Measurements from ENCODE around the gene STPG1. TPM values are rescaled to one million over a fixed set of nuclear protein-coding genes. Genes with fewer than 3 reads are reported as not detected.
A peak's percentile ranks its signal among the peaks of the same experiment; 100 is the strongest.

STPG1 gene
- total and polyA plus RNA-seq, 9 of the 15 experiments (the other 6 are each of a cell fraction or from before 2014, with no cell fraction given): 5.0 to 11.9 (median 8.3) TPM

GRCh38 chr1:24411963-24412362 lies 1.6 kb downstream of the STPG1 start (continued):
- peak; percentile 32 to 38; a peak in 1 of 4 replicates for TF ChIP-seq MNT (conservative IDR thresholded peaks at IDR 0.05)
- TF ChIP-seq STAT5A (IDR thresholded peaks at IDR 0.05; ENCODE audit: borderline replicate concordance, low read length): peak; percentile 38; the same call in 1 of the 2 replicates
- TF ChIP-seq TAF9B (IDR thresholded peaks at IDR 0.05; ENCODE audit: partially characterized antibody): peak; percentile 35
- peak; percentile 28; the same call in 1 of the 2 replicates for TF ChIP-seq ZBTB7A (IDR thresholded peaks at IDR 0.05; ENCODE audit: borderline replicate concordance, control insufficient read depth, low read depth, low read length)
- peak; percentile 18; the same call in 1 of the 2 replicates for TF ChIP-seq MAX (CRISPR knock-in tag; IDR thresholded peaks at IDR 0.05)
- peak; percentile 27; the same call in 1 of the 2 replicates for TF ChIP-seq MAFF (IDR thresholded peaks at IDR 0.05; ENCODE audit: low read length)
- TF ChIP-seq POLR2H (tag; IDR thresholded peaks at IDR 0.05; ENCODE audit: low read depth): no peak
- TF ChIP-seq NFIC (IDR thresholded peaks at IDR 0.05): peak; percentile 40
- TF ChIP-seq JUND (IDR thresholded peaks at IDR 0.05; ENCODE audit: borderline replicate concordance, low read depth, low read length): peak; percentile 25; the same call in 1 of the 2 replicates
- TF ChIP-seq JUND (tag; IDR thresholded peaks at IDR 0.05; ENCODE audit: borderline replicate concordance, low read depth, low read length): peak; percentile 46; the same call in 1 of the 3 replicates
- TF ChIP-seq MCM5 (IDR thresholded peaks at IDR 0.05; ENCODE audit: low read depth): no peak
- TF ChIP-seq MTA3 (IDR thresholded peaks at IDR 0.05; ENCODE audit: borderline replicate concordance): peak; percentile 19; the same call in 1 of the 2 replicates
- peak; percentile 89 for TF ChIP-seq MAFG (tag; conservative IDR thresholded peaks at IDR 0.05)
- no peak for TF ChIP-seq NUFIP1 (IDR thresholded peaks at IDR 0.05; ENCODE audit: partially characterized antibody)
- TF ChIP-seq KLF16 (IDR thresholded peaks at IDR 0.05): peak; percentile 26; the same call in 1 of the 2 replicates
- TF ChIP-seq ZNF316 (IDR thresholded peaks at IDR 0.05): peak; percentile 90
- TF ChIP-seq U2AF2 (optimal IDR thresholded peaks at IDR 0.05; ENCODE audit: low read depth, low read length): no peak
- TF ChIP-seq CREM (IDR thresholded peaks at IDR 0.05; ENCODE audit: low read depth): 0 out of 2 replicates have a peak, but pooled peaks have one; percentile 24
- TF ChIP-seq EP300 (IDR thresholded peaks at IDR 0.05; ENCODE audit: low read length): peak; percentile 59; the same call in 1 of the 2 replicates
- no peak for TF ChIP-seq ARID3B (CRISPR knock-in tag; IDR thresholded peaks at IDR 0.05; ENCODE audit: borderline replicate concordance)
- TF ChIP-seq ZNF586 (CRISPR knock-in tag; conservative IDR thresholded peaks at IDR 0.05): no peak
- peak; percentile 79 for TF ChIP-seq POLR2AphosphoS5 (IDR thresholded peaks at IDR 0.05; ENCODE audit: control insufficient read depth, insufficient read depth, low read depth, low read length)
- TF ChIP-seq HDAC1 (IDR thresholded peaks at IDR 0.05): peak in 1 of 2 experiments; percentile 58; a peak in 2 of 4 replicates
- peak; percentile 24 for TF ChIP-seq MEIS2 (IDR thresholded peaks at IDR 0.05; ENCODE audit: partially characterized antibody)
- no peak for TF ChIP-seq E2F6 (IDR thresholded peaks at IDR 0.05; ENCODE audit: borderline replicate concordance in 1 of 2, extremely low read depth in 1 of 2, insufficient read depth in 1 of 2, insufficient read length in 1 of 2, low read depth in 1 of 2, low read length in 1 of 2, poor library complexity in 1 of 2, severe bottlenecking in 1 of 2)
- 0 out of 2 replicates have a peak, but pooled peaks have one; percentile 34 for TF ChIP-seq EP400 (IDR thresholded peaks at IDR 0.05)
